Uterus (tissue), 2 donors: ENCODE data around the gene LYSMD1.

ENCODE experiments used
- CTCF ChIP-seq, 4 experiments: fragments of 200-600 bp in 2 of 4; fragments of 450-650 bp in 2 of 4; sonication (generic) in 2 of 4; IDR thresholded peaks; one replicate each; pipeline ENCODE4 v1.5.1; 2016 to 2019; ENCODE audit warnings: antibody characterized with exemption in 4 of 4, mild to moderate bottlenecking in 2 of 4, moderate library complexity in 1 of 4
- POLR2A ChIP-seq, 2 donors: fragments of 450-650 bp; IDR thresholded peaks; one replicate each; pipeline ENCODE4 v1.6.1; 2016; ENCODE audit warnings: antibody characterized with exemption in 2 of 2, mild to moderate bottlenecking in 1 of 2, moderate library complexity in 1 of 2

DNA sequence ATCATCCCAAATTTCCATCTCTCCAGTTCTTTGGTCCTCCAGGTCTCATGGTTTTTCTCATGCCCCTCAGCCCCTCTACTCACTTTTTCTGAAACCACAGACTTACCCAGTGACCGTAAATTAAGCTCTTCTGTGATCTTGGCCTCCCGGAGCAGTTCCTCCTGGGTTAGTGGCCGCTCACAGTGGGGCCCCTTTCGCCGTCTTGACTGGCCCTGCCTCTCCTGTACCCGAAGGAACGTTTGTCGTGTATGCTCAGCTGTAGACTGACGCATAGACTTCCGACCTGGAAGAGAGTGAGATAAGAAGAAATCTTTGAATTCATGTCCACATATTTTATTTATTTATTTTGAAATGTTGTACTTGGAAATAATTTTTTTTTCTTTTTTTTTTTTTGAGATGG, 18.5 kb upstream of the LYSMD1 start:
- TF ChIP-seq CTCF (IDR thresholded peaks at IDR 0.05) (no peak), POLR2A (IDR thresholded peaks at IDR 0.05) (no peak)
